Measurements from ENCODE around the gene SAXO1. TPM values are rescaled to one million over a fixed set of nuclear protein-coding genes. Genes with fewer than 3 reads are reported as not detected.
A peak's percentile ranks its signal among the peaks of the same experiment; 100 is the strongest.
"Not testable (repeated sequence)": the region's sequence is repeated elsewhere in the genome, so short reads cannot be mapped to it uniquely, and the experiment has no call there.

Gene SAXO1
- total RNA-seq, 1 donor from 2014 or later = 0.03 TPM

DNA sequence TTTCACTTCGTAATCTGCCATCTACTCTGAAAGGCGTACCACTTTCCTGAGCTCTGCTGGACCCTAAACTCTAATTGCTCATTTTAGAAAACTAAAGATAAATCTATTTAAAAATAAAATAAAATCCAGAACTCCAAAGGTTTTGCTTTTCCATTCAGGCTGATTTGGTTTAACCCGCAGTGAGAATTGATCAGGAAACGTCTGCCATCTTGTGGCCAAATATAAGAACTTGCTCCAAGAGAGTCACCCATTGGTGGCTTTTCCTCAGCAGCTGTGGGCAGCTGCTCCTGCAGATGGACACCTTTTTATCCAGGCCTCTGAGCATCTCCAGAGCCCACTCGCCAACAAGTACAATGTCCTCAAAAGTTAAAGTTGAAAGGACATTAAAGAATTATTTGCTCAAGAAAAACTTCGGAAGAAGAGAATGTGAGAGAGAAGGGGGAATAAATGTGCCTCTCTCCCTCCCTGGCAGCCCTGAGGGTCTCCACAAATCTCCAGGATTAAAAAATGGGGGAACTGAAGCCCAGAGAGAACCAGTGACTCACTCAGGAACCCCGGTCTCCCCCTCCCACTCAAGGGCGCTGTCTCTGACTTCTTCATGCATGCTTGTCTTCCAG is 4.1 kb downstream of the SAXO1 start:
- TF ChIP-seq CTCF (IDR thresholded peaks at IDR 0.05; ENCODE audit: borderline replicate concordance) = peak; percentile 88
- H3K9me3 ChIP-seq (replicated peaks) = no peaks in the 10 kb centered on the region
- H3K36me3 ChIP-seq = no peaks in the 10 kb centered on the region
- H3K27ac ChIP-seq (replicated peaks) = no peak overlapping the region
- DNase-seq = no peak
- peaks cover 15% of the 10 kb centered on the region for H3K27me3 ChIP-seq (ENCODE audit: low read depth)
- peaks cover 4% of the 10 kb centered on the region for H3K4me1 ChIP-seq
- no peak overlapping the region for H3K4me3 ChIP-seq
- intact Hi-C loops (cut with micrococcal nuclease) = loop anchor here (5.0 kb wide), 1 partner anchor 772 kb away; no protein-coding TSS in a partner anchor

GRCh38 chr9:19027825-19028224 is 5.2 kb downstream of the SAXO1 start:
- Histone ChIP-seq H3K27ac (replicated peaks) (no peak overlapping the region), H3K4me3 (no peak overlapping the region), H3K9me3 (replicated peaks) (no peaks in the 10 kb centered on the region), H3K4me1 (peaks cover 4% of the 10 kb centered on the region), H3K36me3 (no peaks in the 10 kb centered on the region), H3K27me3 (ENCODE audit: low read depth) (peaks cover 10% of the 10 kb centered on the region)
- TF ChIP-seq CTCF (IDR thresholded peaks at IDR 0.05; ENCODE audit: borderline replicate concordance) = no peak
- DNase-seq = no peak
- intact Hi-C loops (cut with micrococcal nuclease) = loop anchor here (5.0 kb wide), 1 partner anchor 771 kb away; no protein-coding TSS in a partner anchor

DNA sequence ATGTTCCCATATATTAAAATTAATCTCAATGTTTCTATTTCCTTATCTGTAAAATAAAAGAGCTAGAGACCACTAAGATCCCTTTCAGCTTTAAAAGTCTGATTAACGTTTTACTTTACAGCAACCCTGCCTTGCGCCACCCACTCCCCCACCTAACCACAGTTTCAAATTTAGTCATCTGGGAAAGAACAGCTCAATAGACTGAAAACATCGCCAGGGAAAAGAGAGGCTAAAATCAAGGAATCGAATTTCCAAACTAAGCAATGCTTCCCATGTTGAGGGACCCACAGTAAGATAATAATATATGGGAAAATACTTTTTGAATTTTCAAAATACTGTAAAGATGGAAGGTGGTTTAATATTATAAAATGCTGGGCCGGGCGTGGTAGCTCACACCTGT is 6.6 kb downstream of the SAXO1 start:
- no peak overlapping the region for H3K27ac ChIP-seq (replicated peaks)
- H3K36me3 ChIP-seq = no peaks in the 10 kb centered on the region
- intact Hi-C loops (cut with micrococcal nuclease) = loop anchor here (5.0 kb wide), 1 partner anchor 769 kb away; no protein-coding TSS in a partner anchor
- no peak for DNase-seq
- peaks cover 4% of the 10 kb centered on the region for H3K4me1 ChIP-seq
- no peaks in the 10 kb centered on the region for H3K9me3 ChIP-seq (replicated peaks)
- no peak for TF ChIP-seq CTCF (IDR thresholded peaks at IDR 0.05; ENCODE audit: borderline replicate concordance)
- H3K27me3 ChIP-seq (ENCODE audit: low read depth) = peaks cover 4% of the 10 kb centered on the region
- H3K4me3 ChIP-seq = no peak overlapping the region

- Histone ChIP-seq H3K27ac (replicated peaks) (no peak overlapping the region), H3K4me1 (no peaks in the 10 kb centered on the region), H3K27me3 (ENCODE audit: low read depth) (peaks cover 4% of the 10 kb centered on the region), H3K36me3 (no peaks in the 10 kb centered on the region), H3K9me3 (replicated peaks) (no peaks in the 10 kb centered on the region), H3K4me3 (no peak overlapping the region)
- intact Hi-C loops (cut with micrococcal nuclease) = no loop called here
- DNase-seq = no peak
- TF ChIP-seq CTCF (IDR thresholded peaks at IDR 0.05; ENCODE audit: borderline replicate concordance) = no peak
Measured at GRCh38 chr9:19023078-19023477, 9.9 kb downstream of the SAXO1 start.

DNA sequence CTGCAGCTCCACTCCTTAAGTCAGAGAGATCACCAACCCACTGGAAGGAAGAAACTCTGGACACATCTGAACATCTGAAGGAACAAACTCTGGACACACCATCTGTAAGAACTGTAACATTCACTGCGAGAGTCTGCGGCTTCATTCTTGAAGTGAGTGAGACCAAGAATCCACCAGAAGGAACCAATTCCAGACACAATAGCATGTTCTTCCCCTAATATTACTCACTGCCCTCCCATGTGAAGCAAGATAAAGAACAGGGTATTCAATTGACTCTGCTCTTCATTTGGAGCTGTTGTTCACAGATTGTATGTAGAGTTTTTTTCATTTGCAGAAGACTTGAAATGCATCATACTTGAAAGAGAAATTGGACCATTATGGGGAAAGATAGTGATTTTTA is 10.8 kb downstream of the SAXO1 start:
- intact Hi-C loops (cut with micrococcal nuclease) = no loop called here

DNA sequence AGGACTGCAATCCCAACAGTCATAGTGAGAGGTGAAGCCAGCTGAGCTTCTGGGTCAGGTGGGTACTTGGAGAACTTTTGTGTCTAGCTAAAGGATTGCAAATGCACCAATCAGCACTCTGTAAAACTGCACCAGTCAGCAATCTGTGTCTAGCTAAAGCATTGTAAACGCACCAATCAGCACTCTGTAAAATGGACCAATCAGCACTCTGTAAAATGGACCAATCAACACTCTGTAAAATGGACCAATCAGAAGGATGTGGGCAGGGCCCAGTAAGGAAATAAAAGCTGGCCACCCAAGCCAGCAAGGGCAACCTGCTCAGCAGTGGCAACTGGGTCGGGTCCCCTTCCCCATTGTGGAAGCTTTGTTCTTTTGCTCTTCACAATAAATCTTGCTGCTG is 11.4 kb downstream of the SAXO1 start:
- intact Hi-C loops (cut with micrococcal nuclease) = not testable (repeated sequence)

More for the DNA sequence above, 10.8 kb downstream of the SAXO1 start:
- Histone ChIP-seq H3K4me1 (no peaks in the 10 kb centered on the region), H3K9me3 (replicated peaks) (no peaks in the 10 kb centered on the region), H3K27me3 (ENCODE audit: low read depth) (no peaks in the 10 kb centered on the region), H3K4me3 (no peak overlapping the region), H3K27ac (replicated peaks) (no peak overlapping the region), H3K36me3 (no peaks in the 10 kb centered on the region)
- TF ChIP-seq CTCF (IDR thresholded peaks at IDR 0.05; ENCODE audit: borderline replicate concordance) = no peak
- DNase-seq = no peak

More for the DNA sequence above, 11.4 kb downstream of the SAXO1 start:
- H3K27me3 ChIP-seq (ENCODE audit: low read depth); DNase-seq; H3K36me3 ChIP-seq; H3K4me1 ChIP-seq; H3K27ac ChIP-seq (replicated peaks); H3K9me3 ChIP-seq (replicated peaks); H3K4me3 ChIP-seq: not testable (repeated sequence)
